Measurements from ENCODE around the gene SUSD6.
A peak's percentile ranks its signal among the peaks of the same experiment; 100 is the strongest.

Gene SUSD6

DNA sequence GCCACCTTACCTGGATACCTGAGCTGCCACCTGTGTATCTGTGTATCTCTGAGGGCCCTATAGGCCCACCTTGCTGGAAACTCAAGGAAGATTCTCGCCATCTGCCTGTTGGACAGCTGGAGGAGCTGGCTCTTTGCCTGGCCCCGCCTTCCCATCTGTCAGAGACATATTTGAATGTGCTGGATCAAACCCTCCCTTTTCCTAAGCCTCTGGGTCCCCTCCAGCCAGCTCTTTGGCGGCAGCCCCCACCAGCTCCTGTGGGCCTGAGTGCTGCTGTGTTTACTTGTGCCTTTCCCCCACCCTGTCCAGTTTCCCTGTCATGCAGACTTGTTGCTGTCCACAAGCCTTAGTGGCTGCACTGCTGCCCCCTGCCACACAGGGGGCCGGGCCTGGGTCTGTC is 99.7 kb downstream of the SUSD6 start:
- TF ChIP-seq, protein P1, sequence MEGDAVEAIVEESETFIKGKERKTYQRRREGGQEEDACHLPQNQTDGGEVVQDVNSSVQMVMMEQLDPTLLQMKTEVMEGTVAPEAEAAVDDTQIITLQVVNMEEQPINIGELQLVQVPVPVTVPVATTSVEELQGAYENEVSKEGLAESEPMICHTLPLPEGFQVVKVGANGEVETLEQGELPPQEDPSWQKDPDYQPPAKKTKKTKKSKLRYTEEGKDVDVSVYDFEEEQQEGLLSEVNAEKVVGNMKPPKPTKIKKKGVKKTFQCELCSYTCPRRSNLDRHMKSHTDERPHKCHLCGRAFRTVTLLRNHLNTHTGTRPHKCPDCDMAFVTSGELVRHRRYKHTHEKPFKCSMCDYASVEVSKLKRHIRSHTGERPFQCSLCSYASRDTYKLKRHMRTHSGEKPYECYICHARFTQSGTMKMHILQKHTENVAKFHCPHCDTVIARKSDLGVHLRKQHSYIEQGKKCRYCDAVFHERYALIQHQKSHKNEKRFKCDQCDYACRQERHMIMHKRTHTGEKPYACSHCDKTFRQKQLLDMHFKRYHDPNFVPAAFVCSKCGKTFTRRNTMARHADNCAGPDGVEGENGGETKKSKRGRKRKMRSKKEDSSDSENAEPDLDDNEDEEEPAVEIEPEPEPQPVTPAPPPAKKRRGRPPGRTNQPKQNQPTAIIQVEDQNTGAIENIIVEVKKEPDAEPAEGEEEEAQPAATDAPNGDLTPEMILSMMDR (IDR thresholded peaks at IDR 0.05; ENCODE audit: low read length, missing control alignments) = no peak
- DNase-seq (ENCODE audit: low read depth) = peak; percentile 55
- no peak overlapping the region for H3K4me3 ChIP-seq (replicated peaks; ENCODE audit: low read depth, low read length)

DNA sequence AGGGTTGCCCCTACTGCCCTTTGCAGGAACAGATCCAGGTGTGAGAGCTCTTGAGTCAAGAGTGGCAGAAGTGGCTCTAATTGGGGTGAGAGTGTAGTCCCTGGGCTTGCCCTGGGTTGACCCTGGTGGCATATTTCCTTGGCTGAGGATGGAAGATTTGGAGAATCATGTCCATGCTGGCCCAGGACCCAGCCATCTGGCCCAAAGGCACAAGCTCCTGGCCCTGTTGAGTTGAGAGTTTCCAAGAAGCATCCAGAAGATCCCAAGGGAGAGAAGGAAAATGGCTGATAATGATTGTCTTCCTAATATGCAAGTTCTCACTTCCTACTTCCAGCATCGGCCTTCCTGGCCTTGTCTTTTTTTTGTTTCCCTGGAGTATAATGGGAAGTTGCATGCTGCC is 100.1 kb downstream of the SUSD6 start:
- TF ChIP-seq, protein P1 (IDR thresholded peaks at IDR 0.05; ENCODE audit: low read length, missing control alignments) = no peak
- no peak for DNase-seq (ENCODE audit: low read depth)
- no peak overlapping the region for H3K4me3 ChIP-seq (replicated peaks; ENCODE audit: low read depth, low read length)

DNA sequence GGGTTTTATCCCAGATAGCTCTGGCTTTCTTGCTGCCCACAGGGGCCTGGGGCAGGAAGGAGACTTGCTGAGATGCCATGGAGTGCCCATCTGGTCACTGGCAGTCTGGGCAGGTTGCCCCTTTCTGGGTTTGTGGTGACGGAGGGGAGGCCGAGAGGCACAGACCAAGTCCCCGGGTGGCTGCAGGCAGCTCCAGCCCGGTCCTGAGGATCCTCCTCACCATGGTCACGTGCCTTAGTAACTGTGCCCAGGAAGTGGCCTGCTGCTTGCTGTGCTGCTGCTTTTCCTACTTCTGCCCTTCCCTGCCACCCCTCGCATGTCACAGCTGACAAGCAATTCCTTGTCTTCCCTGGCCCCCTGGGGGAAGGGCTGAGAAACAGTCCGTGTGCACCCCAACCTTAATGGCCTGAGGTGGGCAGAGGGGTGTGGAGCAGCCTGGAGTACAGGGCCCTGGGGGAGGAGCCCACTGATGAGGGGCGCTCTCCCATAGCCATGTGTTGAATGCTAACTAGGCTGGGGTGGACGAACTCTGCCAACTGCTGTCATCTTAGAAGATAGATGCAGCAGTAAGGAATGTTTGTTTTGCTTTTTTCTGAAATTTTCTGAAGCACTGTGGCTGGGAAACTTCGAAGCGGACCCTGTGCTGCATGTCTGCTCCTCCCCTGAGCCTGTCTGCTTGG is 100.6 kb downstream of the SUSD6 start:
- TF ChIP-seq, protein P1 (IDR thresholded peaks at IDR 0.05; ENCODE audit: low read length, missing control alignments) = no peak
- H3K4me3 ChIP-seq (replicated peaks; ENCODE audit: low read depth, low read length) = no peak overlapping the region
- no peak for DNase-seq (ENCODE audit: low read depth)

DNA sequence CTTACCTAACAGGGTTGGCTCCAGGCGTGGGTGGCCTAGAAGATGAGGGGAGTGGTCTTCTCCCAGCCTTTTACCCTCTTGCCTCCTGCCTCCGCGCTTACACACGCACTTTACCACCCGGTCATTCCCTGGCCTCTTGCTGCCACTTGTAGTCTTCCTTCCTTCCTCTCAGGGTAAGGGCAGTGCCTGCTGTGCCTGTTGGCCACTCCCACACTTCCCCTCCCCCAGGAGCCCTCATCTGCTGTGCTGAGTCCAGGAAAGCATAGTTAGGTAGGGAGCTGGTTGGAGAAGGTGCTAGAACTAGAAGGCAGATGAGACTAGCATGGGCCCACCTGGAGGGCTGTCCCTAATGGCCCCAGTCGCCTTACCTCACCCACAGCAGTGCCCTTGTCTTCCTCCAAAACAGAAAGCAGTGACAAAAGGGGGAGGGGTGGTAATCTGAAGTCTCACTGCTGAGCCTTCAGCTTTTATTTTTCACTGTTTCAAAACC is 101.2 kb downstream of the SUSD6 start:
- H3K4me3 ChIP-seq (replicated peaks; ENCODE audit: low read depth, low read length) = no peak overlapping the region
- no peak for DNase-seq (ENCODE audit: low read depth)
- TF ChIP-seq, protein P1 (IDR thresholded peaks at IDR 0.05; ENCODE audit: low read length, missing control alignments) = no peak

DNA sequence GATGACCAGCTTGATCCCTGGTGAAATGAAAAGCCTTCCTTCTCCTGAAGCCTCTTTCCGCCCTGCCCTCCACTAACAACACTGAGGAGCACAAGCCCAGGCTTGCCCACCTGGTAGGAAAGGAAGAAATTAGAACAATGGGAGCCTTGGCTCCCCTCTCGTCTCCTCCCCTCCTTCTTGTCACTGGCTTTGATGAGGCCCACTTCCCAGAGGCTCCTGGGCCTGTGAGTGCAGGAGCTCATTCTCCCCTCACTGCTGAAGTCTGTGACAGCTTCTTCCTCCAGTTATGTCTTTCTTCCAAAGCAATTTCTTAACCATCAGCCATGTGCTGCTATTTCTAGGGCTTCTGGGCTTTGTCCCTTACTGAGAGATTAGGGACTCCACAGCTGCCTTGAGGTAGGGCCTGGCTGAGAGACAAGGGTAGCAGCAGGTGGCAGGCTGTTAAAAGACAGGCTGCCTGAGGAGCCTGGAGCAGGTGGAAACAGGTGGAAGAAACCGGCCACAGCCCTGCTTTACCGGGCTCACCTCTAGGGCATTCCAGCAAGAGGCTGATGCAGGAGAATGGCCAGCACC is 101.9 kb downstream of the SUSD6 start:
- TF ChIP-seq, protein P1 (IDR thresholded peaks at IDR 0.05; ENCODE audit: low read length, missing control alignments) = no peak
- DNase-seq (ENCODE audit: low read depth) = no peak

DNA sequence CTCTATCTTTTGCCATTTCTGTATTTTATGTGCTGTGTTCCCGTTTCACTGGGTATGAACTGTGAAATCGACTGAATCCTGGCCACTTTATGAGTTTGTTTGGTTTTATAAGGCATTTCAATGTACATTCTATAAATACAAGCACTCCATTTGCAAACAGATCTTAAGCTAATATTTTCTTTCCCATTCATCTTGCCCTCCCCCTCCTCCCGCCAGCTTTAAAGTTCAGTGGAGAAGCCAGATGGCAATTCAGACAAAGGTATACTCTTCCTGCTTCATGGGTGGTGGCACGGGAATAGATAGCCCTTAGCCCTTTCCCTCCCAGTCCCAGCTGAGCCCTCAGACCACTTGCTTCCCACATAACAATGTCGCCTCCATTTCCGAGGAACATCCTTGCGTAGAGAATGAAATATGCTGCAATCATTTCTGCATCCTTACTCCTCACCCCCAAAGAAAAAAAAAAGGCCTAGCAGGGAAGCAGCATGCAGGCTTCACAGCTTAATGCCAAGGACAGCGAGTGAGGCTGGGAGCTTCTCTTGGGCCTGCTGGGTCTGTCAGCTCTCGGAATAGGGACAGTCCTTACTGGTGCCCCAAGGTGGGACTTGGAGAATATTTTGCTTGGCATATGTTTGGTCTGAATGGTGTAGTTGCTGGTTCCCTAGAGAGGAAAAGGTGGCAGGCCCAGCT is 102.7 kb downstream of the SUSD6 start:
- H3K4me3 ChIP-seq (replicated peaks; ENCODE audit: low read depth, low read length) = no peak overlapping the region
- TF ChIP-seq, protein P1 (IDR thresholded peaks at IDR 0.05; ENCODE audit: low read length, missing control alignments) = no peak
- DNase-seq (ENCODE audit: low read depth) = no peak

More for the DNA sequence above, 101.9 kb downstream of the SUSD6 start:
- no peak overlapping the region for H3K4me3 ChIP-seq (replicated peaks; ENCODE audit: low read depth, low read length)
